ENCODE data around the gene QSOX1.
"Not testable (repeated sequence)": the region's sequence is repeated elsewhere in the genome, so short reads cannot be mapped to it uniquely, and the experiment has no call there.

QSOX1 gene, protein sequence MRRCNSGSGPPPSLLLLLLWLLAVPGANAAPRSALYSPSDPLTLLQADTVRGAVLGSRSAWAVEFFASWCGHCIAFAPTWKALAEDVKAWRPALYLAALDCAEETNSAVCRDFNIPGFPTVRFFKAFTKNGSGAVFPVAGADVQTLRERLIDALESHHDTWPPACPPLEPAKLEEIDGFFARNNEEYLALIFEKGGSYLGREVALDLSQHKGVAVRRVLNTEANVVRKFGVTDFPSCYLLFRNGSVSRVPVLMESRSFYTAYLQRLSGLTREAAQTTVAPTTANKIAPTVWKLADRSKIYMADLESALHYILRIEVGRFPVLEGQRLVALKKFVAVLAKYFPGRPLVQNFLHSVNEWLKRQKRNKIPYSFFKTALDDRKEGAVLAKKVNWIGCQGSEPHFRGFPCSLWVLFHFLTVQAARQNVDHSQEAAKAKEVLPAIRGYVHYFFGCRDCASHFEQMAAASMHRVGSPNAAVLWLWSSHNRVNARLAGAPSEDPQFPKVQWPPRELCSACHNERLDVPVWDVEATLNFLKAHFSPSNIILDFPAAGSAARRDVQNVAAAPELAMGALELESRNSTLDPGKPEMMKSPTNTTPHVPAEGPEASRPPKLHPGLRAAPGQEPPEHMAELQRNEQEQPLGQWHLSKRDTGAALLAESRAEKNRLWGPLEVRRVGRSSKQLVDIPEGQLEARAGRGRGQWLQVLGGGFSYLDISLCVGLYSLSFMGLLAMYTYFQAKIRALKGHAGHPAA

DNA sequence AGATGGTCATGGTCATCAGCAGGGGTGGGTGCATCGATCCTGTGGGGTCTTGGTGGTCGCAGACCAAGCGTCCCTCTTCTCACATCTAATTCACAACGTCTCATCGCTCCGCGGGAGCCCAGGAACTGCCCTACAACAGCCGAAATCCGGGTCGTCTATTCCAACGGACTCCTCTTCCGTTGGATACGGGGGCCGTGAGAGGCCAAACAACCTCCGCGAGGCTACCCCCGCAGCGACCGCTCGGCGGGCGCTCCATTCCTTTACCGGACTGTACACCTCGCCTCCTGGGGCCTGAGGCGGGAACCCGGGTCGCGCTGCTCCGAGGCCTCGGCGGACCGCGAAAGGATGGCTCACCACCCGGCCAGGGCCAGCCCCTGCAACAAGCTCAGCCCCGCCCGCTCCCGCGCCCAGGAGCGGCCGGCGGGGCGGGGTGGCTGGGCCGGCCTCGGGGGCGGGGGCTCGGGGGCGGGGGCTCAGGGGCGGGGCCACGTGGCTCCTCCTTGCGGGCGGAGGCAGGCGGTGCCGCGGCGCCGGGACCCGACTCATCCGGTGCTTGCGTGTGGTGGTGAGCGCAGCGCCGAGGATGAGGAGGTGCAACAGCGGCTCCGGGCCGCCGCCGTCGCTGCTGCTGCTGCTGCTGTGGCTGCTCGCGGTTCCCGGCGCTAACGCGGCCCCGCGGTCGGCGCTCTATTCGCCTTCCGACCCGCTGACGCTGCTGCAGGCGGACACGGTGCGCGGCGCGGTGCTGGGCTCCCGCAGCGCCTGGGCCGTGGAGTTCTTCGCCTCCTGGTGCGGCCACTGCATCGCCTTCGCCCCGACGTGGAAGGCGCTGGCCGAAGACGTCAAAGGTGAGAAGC lies at the start of gene QSOX1:
Gene QSOX1, plus strand, starts transcription at position 545 of the 857 bp plus-strand sequence. Its CDS starts 39 bp downstream, at position 584.
- peak; percentile 76 to 78 for DNase-seq (ENCODE audit: extremely low read depth in 1 of 2, low read depth in 1 of 2)

DNA sequence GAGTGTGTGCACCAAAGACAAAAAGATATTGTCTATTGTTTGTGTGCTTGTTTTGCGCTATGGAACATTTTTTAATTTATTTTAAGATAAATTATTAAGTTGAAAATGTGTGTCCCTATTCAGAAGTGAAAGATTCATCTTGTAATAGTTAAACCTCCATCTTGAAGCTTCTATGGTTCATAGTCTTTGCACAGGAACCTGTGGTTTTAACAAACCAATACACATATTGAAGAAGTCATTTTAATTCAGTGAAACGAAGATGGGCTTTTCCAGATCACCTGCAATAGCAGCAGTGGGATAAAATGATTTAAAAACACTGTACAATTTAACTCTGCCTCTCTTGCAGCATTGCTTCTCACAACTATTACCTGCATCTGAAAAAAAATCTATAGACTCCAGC lies 42.6 kb upstream of the QSOX1 start:
- DNase-seq (ENCODE audit: extremely low read depth in 1 of 2, low read depth in 1 of 2): no peak

DNA sequence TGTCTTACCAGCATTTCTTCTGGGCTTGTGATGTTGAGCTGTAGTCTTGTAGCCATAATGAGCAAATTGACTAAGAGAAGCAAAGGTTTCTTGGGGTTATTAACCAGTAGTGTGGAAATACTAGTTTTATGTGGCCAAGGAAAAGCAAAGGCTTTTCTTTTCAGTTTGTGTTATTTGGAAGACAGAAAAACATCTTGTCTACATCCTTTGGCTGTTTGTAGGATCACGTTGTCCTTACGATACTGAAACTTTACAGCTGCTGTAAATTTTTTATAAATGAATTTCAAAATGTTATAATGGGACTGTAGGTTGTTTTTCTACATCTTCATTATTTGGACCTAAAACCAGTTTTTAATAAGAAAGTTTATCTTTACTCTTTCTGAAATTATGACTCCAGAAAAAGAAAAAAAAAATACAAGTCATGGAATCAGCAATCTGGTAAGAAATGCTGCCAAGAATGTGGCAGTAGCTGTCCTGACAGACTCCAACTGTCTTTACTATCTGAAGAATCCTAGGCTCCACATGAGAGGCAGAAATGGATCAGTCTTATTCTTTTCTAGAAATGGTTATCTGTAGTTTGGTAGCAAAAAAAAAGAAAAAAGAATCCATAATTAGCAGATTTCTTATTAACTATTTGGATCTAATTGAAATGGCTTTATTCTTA lies 41.6 kb upstream of the QSOX1 start:
- no peak for DNase-seq (ENCODE audit: extremely low read depth in 1 of 2, low read depth in 1 of 2)

DNA sequence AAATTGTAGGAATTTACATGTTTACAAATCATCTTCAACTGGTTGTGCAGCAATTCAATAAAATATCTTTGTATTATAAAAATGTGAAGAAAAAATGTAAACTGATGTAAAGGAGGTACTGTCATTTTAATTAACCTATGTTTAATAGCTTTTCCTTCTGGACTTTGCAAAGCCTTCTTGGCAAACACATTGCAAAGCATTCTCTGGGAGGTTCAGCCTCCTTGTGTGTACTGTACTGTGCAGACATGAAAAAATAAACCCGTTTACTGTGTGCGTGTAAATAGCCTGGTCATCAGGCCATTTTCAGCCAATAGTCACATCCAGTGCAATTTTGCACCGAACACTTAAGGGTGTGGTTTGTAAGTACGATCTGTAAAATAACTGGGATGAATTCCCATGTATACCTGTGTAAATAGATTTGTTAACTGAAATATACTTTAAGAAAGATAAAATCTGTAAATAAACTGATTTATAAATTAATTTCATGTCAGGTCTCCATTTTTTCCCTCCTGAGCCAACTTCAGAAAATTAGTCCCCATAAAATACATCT lies 40.2 kb upstream of the QSOX1 start:
- no peak for DNase-seq (ENCODE audit: extremely low read depth in 1 of 2, low read depth in 1 of 2)

DNA sequence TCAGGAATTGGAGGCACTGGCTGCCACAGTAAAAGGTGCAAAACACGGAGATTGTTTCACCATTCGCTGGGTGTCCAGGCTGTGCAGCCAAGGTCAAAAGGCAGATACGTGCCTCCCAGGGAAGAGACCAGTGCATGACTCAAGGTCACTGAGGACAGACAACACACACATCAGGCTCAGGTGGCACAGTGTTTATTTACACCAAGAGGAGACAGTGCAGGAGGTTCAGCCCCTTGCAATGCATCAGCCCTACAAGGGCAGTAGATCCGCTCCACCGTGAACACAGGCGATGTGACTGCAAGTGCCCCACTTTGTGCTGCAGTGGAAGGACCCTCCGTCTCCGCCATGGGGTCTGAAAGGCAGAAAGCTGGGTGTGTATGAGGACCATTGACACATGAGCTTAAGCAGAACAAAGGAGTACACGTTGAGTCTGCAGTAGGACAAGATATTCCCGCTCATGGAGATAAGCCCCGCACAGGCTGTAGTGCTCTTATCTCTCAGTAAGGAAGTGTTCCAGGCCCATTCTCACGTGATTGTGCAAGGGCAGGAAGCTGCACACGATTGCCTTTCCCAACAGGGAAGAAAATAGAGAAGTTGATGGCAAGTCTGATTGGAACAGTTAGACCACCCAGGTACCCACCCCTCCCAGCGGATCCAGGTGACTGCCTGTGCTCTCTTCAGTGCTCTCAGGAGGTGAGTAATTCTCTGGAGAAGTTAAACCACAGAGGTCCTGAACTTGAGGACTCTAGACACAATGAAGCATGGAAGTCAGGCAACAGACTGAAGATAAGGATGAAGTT lies 37.5 kb upstream of the QSOX1 start:
- DNase-seq (ENCODE audit: extremely low read depth in 1 of 2, low read depth in 1 of 2): no peak

DNA sequence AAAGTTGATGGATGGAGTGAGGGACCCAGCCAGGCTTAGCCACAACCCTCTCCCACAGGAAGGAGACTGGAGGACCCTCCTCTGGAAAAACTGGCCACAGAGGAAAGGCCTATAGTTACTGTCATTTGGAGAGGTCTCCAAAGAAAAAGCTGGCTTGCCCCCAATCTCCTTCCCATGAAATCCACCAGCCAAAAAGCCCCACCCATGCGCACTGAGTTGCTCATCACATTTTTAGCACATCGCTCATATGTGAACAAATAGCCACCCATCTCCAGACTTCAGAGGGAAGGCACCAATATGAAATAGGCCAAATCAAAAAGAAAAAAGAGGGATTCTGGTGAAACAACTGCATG lies 36.9 kb upstream of the QSOX1 start:
- no peak for DNase-seq (ENCODE audit: extremely low read depth in 1 of 2, low read depth in 1 of 2)

DNA sequence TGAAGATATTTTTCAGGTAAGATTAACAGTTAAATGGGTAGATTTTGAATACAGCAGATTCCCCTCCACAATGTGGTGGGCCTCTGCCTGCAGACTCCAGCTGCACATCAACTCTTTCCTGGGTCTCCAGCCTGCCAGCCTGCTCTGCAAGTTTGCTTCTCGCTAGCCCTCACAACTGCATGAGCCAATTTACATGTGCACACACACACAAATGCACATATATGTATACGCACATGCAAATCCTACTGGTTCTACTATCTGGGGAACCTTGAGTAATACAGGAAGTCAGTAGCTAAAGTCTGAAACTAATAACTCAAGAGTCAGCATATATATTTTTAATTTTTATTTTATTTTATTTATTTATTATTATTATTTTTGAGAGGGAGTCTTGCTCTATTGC lies 34.8 kb upstream of the QSOX1 start:
- DNase-seq (ENCODE audit: extremely low read depth in 1 of 2, low read depth in 1 of 2): no peak

DNA sequence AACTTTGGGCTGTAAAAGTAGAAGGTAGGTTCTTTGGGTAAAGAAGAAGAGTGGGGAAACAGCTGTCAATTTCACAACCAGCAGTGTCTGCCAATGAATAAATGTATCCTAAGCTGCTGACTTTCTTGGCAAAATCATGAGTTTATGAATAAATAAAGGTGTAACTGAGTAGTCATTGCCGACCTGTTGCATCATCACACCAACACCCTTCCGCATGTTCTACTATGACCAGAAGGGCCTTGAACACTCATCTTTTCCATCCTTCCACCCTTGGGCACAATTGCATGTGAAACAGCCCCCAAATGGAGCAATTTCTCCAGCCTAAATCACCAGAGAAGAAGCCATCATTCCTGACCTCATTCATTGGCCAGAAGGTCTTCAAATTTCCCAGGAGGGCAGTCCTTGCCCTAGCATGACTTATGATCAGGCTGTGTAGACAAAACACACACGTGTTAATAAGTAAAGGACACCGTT lies 31.2 kb upstream of the QSOX1 start:
- DNase-seq (ENCODE audit: extremely low read depth in 1 of 2, low read depth in 1 of 2): no peak

DNA sequence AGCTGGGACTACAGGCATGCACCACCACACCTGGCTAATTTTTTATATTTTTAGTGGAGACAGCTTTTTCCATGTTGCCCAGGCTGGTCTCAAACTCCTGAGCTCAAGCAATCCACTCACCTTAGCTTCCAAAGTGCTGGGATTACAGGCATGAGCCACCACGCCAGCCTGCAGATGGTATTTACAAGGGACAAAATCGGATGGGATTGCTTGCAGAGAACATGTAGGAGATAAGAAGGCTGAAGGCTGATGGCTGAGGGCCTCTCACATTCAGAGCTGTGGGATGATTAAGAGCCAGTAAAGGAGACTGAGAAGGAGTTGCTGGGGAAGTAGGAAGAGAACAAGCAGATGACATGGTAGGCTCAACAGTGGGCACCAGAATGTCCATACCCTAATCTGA lies 24.0 kb upstream of the QSOX1 start:
- DNase-seq (ENCODE audit: extremely low read depth in 1 of 2, low read depth in 1 of 2): no peak

DNA sequence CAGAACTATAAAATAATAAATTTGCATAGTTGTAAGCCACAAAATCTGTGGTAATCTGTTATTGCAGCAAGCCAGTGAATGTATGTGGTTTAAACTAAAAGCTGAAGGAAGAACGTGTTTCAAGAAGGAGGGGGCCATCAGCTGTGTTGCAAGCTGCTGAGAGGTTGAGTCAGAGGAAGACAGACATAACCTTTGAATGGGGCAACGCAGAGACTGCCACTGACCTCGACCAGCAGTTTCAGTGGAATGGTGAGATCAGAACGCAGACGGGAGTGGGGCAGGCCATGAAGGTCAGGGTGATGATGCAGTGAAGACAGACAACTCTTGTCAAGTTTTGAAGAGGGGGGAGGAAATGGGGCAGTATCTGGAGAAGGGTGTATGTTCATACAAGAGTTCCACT lies 23.2 kb upstream of the QSOX1 start:
- peak; percentile 15 to 44 for DNase-seq (ENCODE audit: extremely low read depth in 1 of 2, low read depth in 1 of 2)

DNA sequence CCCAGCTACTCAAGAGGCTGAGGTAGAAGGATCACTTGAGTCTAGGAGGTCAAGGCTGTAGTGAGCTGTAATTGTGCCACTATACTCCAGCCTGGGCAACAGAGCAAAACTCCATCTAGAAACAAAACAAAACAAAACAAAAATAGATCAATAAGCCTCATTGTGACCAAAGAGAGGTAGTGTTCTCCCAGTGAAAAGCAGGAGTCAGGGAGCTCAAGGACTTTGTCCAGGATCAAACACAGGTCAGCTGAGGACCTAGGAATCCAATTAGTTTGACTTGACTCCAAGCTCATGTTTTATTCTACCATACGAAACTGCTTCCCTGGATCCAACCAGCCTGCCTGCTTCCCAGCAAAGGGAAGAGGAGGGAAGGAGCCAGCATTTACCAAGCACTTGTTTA lies 21.5 kb upstream of the QSOX1 start:
- DNase-seq (ENCODE audit: extremely low read depth in 1 of 2, low read depth in 1 of 2): no peak

DNA sequence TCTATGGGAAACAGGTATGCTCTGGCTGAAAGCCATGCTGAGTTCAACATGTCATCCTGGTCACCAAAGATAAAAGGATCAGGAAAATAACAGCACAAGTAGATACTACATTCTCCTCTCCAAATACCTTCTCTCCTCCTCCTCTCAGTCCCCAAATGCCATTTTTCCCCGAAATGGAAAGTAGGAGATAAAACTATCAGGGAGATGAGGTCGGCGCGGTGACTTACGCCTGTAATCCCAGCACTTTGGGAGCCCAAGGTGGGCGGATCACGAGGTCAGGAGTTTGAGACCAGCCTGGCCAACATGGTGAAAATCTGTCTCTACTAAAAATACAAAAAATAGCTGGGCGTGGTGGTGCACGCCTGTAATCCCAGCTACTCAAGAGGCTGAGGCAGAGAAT lies 21.0 kb upstream of the QSOX1 start:
- not testable (repeated sequence) for DNase-seq (ENCODE audit: extremely low read depth in 1 of 2, low read depth in 1 of 2)

DNA sequence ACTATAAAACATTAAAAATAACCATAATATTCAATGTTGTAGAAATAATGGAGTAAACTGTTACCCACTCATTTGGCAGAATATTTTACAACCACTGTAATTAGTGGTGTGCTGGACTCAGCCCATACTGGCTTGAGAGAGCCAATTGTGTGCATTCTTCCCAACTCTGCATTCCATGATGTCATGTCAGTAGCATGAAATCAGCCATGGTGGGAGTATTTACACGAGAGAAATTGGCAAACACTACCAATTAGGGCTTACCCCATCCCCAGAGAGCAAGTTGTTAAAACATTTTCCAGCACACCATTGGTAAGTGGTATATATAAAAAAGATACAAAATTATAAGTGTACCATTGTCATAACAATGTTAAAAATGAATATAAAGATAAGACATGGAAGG lies 19.1 kb upstream of the QSOX1 start:
- DNase-seq (ENCODE audit: extremely low read depth in 1 of 2, low read depth in 1 of 2): no peak

DNA sequence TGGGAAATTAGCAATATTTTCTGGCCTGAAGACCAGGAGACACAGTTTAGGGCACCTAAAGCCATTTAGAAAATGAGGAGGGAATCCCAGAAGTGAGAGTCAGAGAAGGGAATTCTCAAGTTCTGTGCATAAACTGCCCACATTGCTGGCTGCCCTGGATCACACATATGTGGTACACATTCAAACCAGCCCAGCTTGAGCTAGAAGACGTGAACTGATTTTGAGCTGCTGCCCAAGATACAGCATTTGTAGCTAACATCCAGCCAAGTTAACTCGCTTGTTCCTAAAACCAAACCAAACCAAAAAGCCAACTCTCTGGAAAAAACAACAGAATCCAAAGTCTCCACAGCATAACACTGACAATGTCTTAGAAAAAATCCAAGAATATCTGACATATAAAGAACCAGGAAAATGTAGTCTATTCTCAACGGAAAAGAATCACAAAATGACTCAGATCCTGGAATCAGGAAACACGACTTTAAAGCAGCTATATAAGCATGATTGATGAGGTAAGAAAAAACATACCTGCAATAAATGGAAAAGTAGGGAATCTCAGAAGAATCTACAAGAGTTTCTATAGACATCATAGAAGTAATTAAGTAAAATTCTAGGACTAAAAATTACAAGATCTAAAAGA lies 18.2 kb upstream of the QSOX1 start:
- DNase-seq (ENCODE audit: extremely low read depth in 1 of 2, low read depth in 1 of 2): no peak

DNA sequence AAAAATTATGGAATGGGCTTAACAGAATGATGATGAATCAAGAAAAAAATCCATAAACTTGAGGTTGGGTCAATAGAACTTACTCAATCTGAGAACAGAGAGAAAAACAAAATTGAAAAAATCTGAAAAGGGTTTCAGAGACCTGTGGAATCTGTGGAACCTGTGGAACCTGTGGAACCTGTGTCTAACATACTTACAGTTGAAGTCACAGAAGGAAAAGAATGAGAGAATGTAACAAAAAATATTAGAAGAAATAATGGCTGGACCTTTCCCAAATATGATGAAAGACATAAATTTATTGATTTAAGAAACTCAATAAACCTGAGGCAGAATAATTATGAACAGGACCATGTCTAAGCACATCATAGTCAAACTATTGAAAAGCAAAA lies 17.7 kb upstream of the QSOX1 start:
- DNase-seq (ENCODE audit: extremely low read depth in 1 of 2, low read depth in 1 of 2): no peak

DNA sequence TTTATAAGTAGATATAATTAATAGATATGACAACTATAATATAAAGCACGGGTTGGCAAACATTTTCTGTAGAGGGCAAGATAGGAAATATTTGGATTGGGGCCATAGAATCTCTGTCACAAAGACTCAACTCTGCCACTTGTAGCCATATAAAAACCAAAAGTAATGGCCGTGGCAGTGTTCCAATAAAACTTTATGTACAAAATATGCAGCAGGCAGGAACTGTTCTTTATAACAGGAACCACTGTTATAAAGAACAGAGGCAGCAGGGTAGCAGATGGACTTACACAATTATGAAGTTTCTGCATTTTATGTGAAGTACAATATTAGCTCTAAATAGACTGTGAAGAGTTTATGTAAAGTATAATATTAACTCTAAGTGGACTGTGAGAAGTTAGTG lies 16.9 kb upstream of the QSOX1 start:
- DNase-seq (ENCODE audit: extremely low read depth in 1 of 2, low read depth in 1 of 2): no peak

DNA sequence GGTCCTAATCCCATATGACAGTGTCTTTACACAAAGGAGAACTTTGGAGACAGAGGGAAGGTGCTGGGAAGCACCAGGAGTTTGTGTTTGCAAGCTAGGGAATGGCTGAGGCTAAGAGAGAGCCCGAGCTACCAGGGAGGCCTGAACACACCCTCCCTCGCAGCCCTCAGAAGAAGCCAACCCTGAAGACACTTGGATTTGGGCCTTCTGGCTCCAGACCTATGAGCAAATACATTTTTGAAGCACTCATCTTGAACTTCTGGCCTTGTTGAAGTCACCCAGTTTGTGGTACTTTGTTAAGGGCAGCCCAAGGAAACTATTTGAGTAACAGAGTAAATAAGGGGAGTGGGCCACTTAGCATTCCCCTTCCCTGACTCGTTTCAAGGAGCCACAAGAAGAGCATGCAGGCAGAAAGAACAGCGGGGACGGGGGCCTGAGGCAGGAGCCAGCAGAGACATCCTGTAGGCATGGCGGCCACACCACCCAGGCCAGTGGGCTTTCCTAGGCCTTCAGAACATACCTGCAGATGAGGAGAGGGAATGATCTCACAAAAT lies 13.2 kb upstream of the QSOX1 start:
- DNase-seq (ENCODE audit: extremely low read depth in 1 of 2, low read depth in 1 of 2): no peak

DNA sequence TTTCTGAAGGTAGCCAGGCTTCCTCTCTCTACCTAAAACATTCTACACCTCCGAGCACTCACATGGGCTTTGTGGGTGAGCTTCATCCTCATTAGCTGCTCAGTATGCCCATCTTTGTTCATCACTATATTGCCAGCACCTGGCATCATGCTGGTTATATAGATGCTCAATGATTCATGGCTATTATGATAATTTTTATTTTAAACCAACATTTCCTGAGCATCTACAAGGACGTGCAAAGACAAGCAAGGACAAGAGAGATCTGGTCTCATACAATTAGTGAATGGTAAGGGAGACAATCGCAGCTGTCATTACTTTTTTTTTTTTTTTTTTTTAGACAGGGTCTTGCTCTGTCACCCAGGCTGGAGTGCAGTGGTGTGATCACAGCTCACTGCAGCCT lies 11.3 kb upstream of the QSOX1 start:
- DNase-seq (ENCODE audit: extremely low read depth in 1 of 2, low read depth in 1 of 2): no peak

Data from stimulated activated CD8-positive, alpha-beta memory T cell treated with anti-CD3 and anti-CD28 coated beads, Interleukin-7, amount 100 ng/mL, for 48 hours (primary cell).